K562 (cell line): Measurements from ENCODE around the gene LRRIQ1. TPM values are rescaled to one million over a fixed set of nuclear protein-coding genes. Genes with fewer than 3 reads are reported as not detected.

ENCODE experiments used
- ATAC-seq: fragments of 200-7000 bp; cut with Tn5 transposase; 3 replicates; pipeline ENCODE4 v1.9.1; 2020; ENCODE audit warnings: moderate library complexity
- BruUV-seq: library from RNA; stranded (reverse); fragments of 400-500 nt; replicated peaks from 2 replicates; lab custom pipeline; 2021; lab: Mats Ljungman, UMichigan
- CTCF ChIA-PET: fragments of 300-600 bp; formaldehyde crosslinking; extraction: SDS; loops from one replicate; lab custom pipeline; 2021; ENCODE audit warnings: low intra/inter-chr PET ratio; lab: Yijun Ruan, JAX
- POLR2A ChIA-PET: fragments of 300-600, 350-650 bp; sonication (Branson Sonifier 250); formaldehyde crosslinking; extraction: SDS; loops from one replicate; lab custom pipeline; 2021; ENCODE audit warnings: antibody characterized with exemption, inconsistent platforms; lab: Yijun Ruan, JAX
- DNase-seq, 4 experiments: peaks; one replicate each; pipeline versions ENCODE4 v3.0.0 to v3.0.0-alpha.2; 2011 to 2018; ENCODE audit warnings: low spot score in 3 of 4, mixed read lengths in 3 of 4; ENCODE audit errors: extremely low read depth in 1 of 4
- FAIRE-seq: peaks from 2 replicates; lab custom pipeline; 2011; peaks lifted over from hg19 to GRCh38; lab: Jason Lieb, UNC
- H2AFZ ChIP-seq: 2 replicates; pipeline ENCODE4 v1.6.0; 2011; ENCODE audit warnings: low read depth, low read length, control low read depth, inconsistent platforms
- H3K27ac ChIP-seq: fragments of 200-600 bp; 3 replicates; pipeline ENCODE4 v1.8.0; 2011; ENCODE audit warnings: low read depth, mild to moderate bottlenecking, control low read depth, inconsistent platforms, low read length, moderate library complexity, mixed read lengths; ENCODE audit errors: extremely low read depth
- H3K27me3 ChIP-seq, 2 experiments: fragments of 300-600 bp in 1 of 2; 2 replicates in 1 of 2; 3 replicates in 1 of 2; pipeline versions ENCODE4 v1.6.0 to v1.8.0; 2011; ENCODE audit warnings: inconsistent platforms in 2 of 2, low read length in 2 of 2, mild to moderate bottlenecking in 1 of 2, mixed read lengths in 1 of 2, moderate library complexity in 1 of 2; ENCODE audit not compliant: control insufficient read depth in 2 of 2, insufficient read depth in 2 of 2
- H3K36me3 ChIP-seq: fragments of 300-600 bp; 3 replicates; pipeline ENCODE4 v1.8.0; 2011; ENCODE audit warnings: mild to moderate bottlenecking, low read length, inconsistent platforms; ENCODE audit not compliant: control insufficient read depth, insufficient read depth
- H3K4me1 ChIP-seq, 2 experiments: fragments of 200-600 bp in 1 of 2; replicated peaks in 1 of 2; 2 replicates in 1 of 2; 3 replicates in 1 of 2; pipeline versions ENCODE4 v1.5.1 to v1.8.0; 2011; ENCODE audit warnings: inconsistent platforms in 2 of 2, low read length in 2 of 2, mild to moderate bottlenecking in 1 of 2, mixed read lengths in 1 of 2, moderate library complexity in 1 of 2; ENCODE audit not compliant: control insufficient read depth in 2 of 2, insufficient read depth in 2 of 2
- H3K4me2 ChIP-seq: 2 replicates; pipeline ENCODE4 v1.6.1; 2011; ENCODE audit warnings: low read length, control low read depth, inconsistent platforms, mixed read lengths; ENCODE audit not compliant: insufficient read depth
- H3K4me3 ChIP-seq: fragments of 200-600 bp; sonication (generic), shearing (Covaris generic); 2 replicates; pipeline ENCODE4 v1.5.1; 2016; ENCODE audit warnings: control low read depth, inconsistent platforms
- H3K79me2 ChIP-seq: fragments of 200-600 bp; 3 replicates; pipeline ENCODE4 v1.8.0; 2011; ENCODE audit warnings: low read length, inconsistent platforms; ENCODE audit not compliant: control insufficient read depth, insufficient read depth
- H3K9ac ChIP-seq, 2 experiments: 2 replicates each; pipeline versions ENCODE4 v1.6.0 to v1.6.1; 2011; ENCODE audit warnings: low read depth in 2 of 2, low read length in 2 of 2, control low read depth in 1 of 2, inconsistent platforms in 1 of 2, mild to moderate bottlenecking in 1 of 2, mixed read lengths in 1 of 2; ENCODE audit not compliant: insufficient read depth in 1 of 2
- H3K9me1 ChIP-seq: one replicate; pipeline ENCODE4 v1.6.0; 2011; ENCODE audit warnings: inconsistent platforms, mild to moderate bottlenecking, low read length, moderate library complexity; ENCODE audit not compliant: control insufficient read depth, insufficient read depth
- H3K9me3 ChIP-seq: replicated peaks from 2 replicates; pipeline ENCODE4 v1.5.1; 2011; ENCODE audit warnings: low read depth, low read length, inconsistent platforms; ENCODE audit not compliant: control insufficient read depth, insufficient read depth
- H4K20me1 ChIP-seq: replicated peaks from 2 replicates; pipeline ENCODE4 v1.6.1; 2011; ENCODE audit warnings: low read length, inconsistent platforms, mixed read lengths; ENCODE audit not compliant: control insufficient read depth, insufficient read depth
- ATF6 ChIP-seq: sonication (generic); formaldehyde crosslinking; IDR thresholded peaks from 2 replicates; pipeline ENCODE4 v1.4.0; 2020; ENCODE audit warnings: mild to moderate bottlenecking, missing genetic modification reagents
- DEAF1 ChIP-seq: fragments of 450-650 bp; formaldehyde crosslinking; IDR thresholded peaks from 2 replicates; pipeline ENCODE4 v1.4.0; 2020; ENCODE audit warnings: mild to moderate bottlenecking, moderate library complexity
- GABPB2 ChIP-seq: fragments of 250-450 bp; sonication (Bioruptor Pico); conservative IDR thresholded peaks from 2 replicates; pipeline ENCODE4 v1.5.1; 2021; ENCODE audit warnings: mild to moderate bottlenecking
- RNF219 ChIP-seq: fragments of 250-450 bp; sonication (Bioruptor Pico); IDR thresholded peaks from 2 replicates; pipeline ENCODE4 v1.5.0; 2022; ENCODE audit warnings: mild to moderate bottlenecking
- SREBF1 ChIP-seq: fragments of 150-350 bp; IDR thresholded peaks from 2 replicates; pipeline ENCODE4 v1.6.1; 2014; ENCODE audit warnings: antibody characterized with exemption, low read depth, low read length, borderline replicate concordance
- TAF9B ChIP-seq: fragments of 450-650 bp; IDR thresholded peaks from 2 replicates; pipeline ENCODE4 v1.6.1; 2018; ENCODE audit warnings: mild to moderate bottlenecking; ENCODE audit not compliant: partially characterized antibody
- ZC3H11A ChIP-seq: IDR thresholded peaks from 2 replicates; pipeline ENCODE4 v1.6.1; 2012; ENCODE audit warnings: low read depth, low read length, improper control_type of control experiment
- ZFPM2 ChIP-seq: fragments of 250-450 bp; sonication (Bioruptor Pico); IDR thresholded peaks from 2 replicates; pipeline ENCODE4 v1.5.1; 2022; ENCODE audit warnings: mild to moderate bottlenecking
- ZNF280B ChIP-seq: fragments of 250-450 bp; sonication (Bioruptor Pico); IDR thresholded peaks from 2 replicates; pipeline ENCODE4 v1.5.1; 2021; ENCODE audit warnings: mild to moderate bottlenecking
- ZNF347 ChIP-seq: fragments of 450-650 bp; formaldehyde crosslinking; IDR thresholded peaks from 2 replicates; pipeline ENCODE4 v1.4.0; 2020; ENCODE audit warnings: low read depth, mild to moderate bottlenecking, moderate library complexity
- ZNF75A ChIP-seq: fragments of 450-650 bp; formaldehyde crosslinking; IDR thresholded peaks from 2 replicates; pipeline ENCODE4 v1.4.0; 2020; ENCODE audit warnings: mild to moderate bottlenecking
- WGBS: fragments of 100-300 bp; shearing (Covaris generic); methylation state at CpG from one replicate; pipeline ENCODE4 v1.1.6; 2016; ENCODE audit warnings: low coverage, mixed read lengths; ENCODE audit not compliant: insufficient coverage; ENCODE audit errors: missing lambda C conversion rate; 5-methylcytosine and 5-hydroxymethylcytosine counted together
- in situ Hi-C: fragments of 300-500 bp; cut with MboI; formaldehyde crosslinking; loops from 4 replicates; pipeline ENCODE4 v1.15.0; 2018; ENCODE audit warnings: inconsistent platforms, mixed read lengths
- intact Hi-C: fragments of 100-400 bp; cut with micrococcal nuclease; formaldehyde crosslinking; loops from 2 replicates; pipeline ENCODE4 v1.14.2; 2022
- polyA plus RNA-seq, 8 experiments: library from polyadenylated mRNA; depleted of rRNA in 4 of 8; stranded (reverse) in 5 of 8; unstranded in 3 of 8; fragments of >200 nt; fragmentation: Nextera tagmentation in 2 of 8; fragmentation: Illumina TruSeq in 1 of 8; extraction: Ambion mirVana in 2 of 8; extraction: Trizol in 1 of 8; gene quantifications; 2 replicates each; pipeline versions ENCODE4 v1.2.1 to v1.2.3, GENCODE V29; 2011 to 2014; ENCODE audit warnings: inconsistent platforms in 1 of 8, missing spikeins in 1 of 8
- total RNA-seq, 7 experiments: library from RNA; depleted of rRNA in 6 of 7; stranded (reverse); fragments of >200 nt in 6 of 7; fragmentation: Illumina TruSeq in 2 of 7; extraction: Trizol in 2 of 7; gene quantifications; 2 replicates each; pipeline versions ENCODE4 v1.2.1 to v1.2.3, GENCODE V29; 2011 to 2021; ENCODE audit warnings: low replicate concordance in 1 of 7

The LRRIQ1 gene
- total and polyA plus RNA-seq, 9 of the 15 experiments (the other 6 are each of a cell fraction or from before 2014, with no cell fraction given): not detected

- no peak for FAIRE-seq
- CTCF ChIA-PET: no interaction called here
- 0% methylated on average over 2 of the region's 2 CpGs for WGBS
- Histone ChIP-seq H3K27me3 (no peaks in the 10 kb centered on the region), H3K79me2 (no peaks in the 10 kb centered on the region), H3K9me3 (no peaks in the 10 kb centered on the region; the same call in 1 of the 2 replicates), H3K9me1 (no peaks in the 10 kb centered on the region)
- in situ Hi-C loops: no loop called here
- TF ChIP-seq GABPB2 (CRISPR knock-in tag): no peak
- no peak for TF ChIP-seq ZNF280B (CRISPR knock-in tag)
- TF ChIP-seq ZNF347: no peak
- no peak for TF ChIP-seq DEAF1 (CRISPR knock-in tag)
- no peak for TF ChIP-seq RNF219 (CRISPR knock-in tag)
- no peak for TF ChIP-seq SREBF1
- no peak for TF ChIP-seq ZFPM2
- no peak for TF ChIP-seq ATF6 (CRISPR knock-in tag)
- TF ChIP-seq ZNF75A (CRISPR knock-in tag): no peak
- TF ChIP-seq TAF9B: no peak
- no peak for TF ChIP-seq ZC3H11A
- TF ChIP-seq, all 486 proteins: peak for 0
- BruUV-seq: no TSS peak
- H2AFZ ChIP-seq: no peak overlapping the region
- H3K27ac ChIP-seq: no peak overlapping the region
- DNase-seq (no peak), ATAC-seq (no peak)
- no peaks in the 10 kb centered on the region for H3K4me1 ChIP-seq
- intact Hi-C loops: no loop called here
- H3K4me2 ChIP-seq: no peak overlapping the region
- no peaks in the 10 kb centered on the region for H3K36me3 ChIP-seq
- H3K4me3 ChIP-seq: no peak overlapping the region
- no peaks in the 10 kb centered on the region for H4K20me1 ChIP-seq
- POLR2A ChIA-PET: no interaction called here
- no peak overlapping the region for H3K9ac ChIP-seq
Measured at GRCh38 chr12:85000729-85001128, 35.4 kb upstream of the LRRIQ1 start.
